Panc1 (cell line): ENCODE results near the gene DNAJC18.

Source experiments
- POLR2AphosphoS5 ChIP-seq: IDR thresholded peaks from 2 replicates; pipeline ENCODE4 v1.6.1; 2012; ENCODE audit warnings: mild to moderate bottlenecking, low read depth, low read length, moderate library complexity
- SIN3A ChIP-seq: IDR thresholded peaks from 2 replicates; pipeline ENCODE4 v1.6.1; 2012; ENCODE audit warnings: low read depth, mild to moderate bottlenecking, low read length, moderate library complexity, borderline replicate concordance; ENCODE audit not compliant: insufficient read depth
- TCF7L2 ChIP-seq: IDR thresholded peaks from 2 replicates; pipeline ENCODE4 v1.6.1; 2011; ENCODE audit warnings: mild to moderate bottlenecking, low read depth, low read length, inconsistent platforms
- TF ChIP-seq, protein P1 (sequence below): fragments of 450-650 bp; IDR thresholded peaks from 2 replicates; pipeline ENCODE4 v1.5.1; 2017; ENCODE audit warnings: mild to moderate bottlenecking
- TF ChIP-seq, protein P2 (sequence below), 2 experiments: IDR thresholded peaks; 2 replicates each; pipeline ENCODE4 v1.6.1; 2011 to 2012; ENCODE audit warnings: low read depth in 2 of 2, control low read depth in 1 of 2, low read length in 1 of 2, mild to moderate bottlenecking in 1 of 2, moderate library complexity in 1 of 2; ENCODE audit not compliant: insufficient read depth in 1 of 2

DNA sequence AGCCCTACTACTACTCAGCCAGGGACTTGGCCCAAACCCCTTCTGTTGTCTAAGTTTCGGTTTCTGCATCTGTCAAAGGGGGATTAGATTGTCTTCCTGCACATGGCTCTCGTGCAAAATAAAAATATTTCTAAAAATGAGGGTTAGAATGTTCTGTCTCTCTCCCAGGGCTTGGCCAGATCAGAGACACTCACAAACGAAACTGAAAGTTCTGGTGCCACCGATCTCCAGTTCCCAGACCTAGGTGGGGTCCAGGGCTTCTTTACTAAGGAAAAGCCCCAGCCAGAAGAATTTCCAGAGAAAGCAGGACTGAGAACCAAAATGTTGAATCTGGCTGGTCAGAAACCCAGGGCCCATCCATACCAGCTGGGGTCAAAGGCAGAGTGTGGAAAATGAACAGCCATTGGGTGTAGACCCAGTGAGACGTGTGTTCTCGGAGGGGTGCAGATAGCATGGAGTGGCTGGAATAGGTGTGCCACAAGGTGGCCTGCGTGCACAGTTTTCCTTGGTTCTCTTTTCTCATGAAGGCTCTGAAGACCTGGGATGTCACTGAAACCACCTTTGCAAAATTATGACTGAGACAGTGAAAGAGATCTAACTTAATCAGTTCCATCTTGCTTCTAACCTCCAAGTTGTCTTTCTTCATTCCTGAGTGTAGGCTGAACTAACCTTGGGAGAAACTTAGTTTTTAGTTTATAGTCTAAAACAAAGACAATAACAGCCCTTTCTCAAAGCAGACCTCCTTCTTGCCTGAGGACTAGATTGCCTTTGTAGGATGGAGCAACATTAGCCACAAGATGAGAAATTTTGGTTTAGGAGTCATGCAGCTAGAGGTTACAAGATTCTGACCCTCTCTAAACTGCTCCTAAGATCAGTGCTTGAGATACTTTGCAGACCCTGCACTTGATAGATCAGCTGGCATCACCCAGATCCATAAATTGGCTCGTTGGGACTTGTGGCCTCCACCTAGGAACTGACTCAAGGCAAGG is 54.0 kb downstream of the DNAJC18 start:
- TF ChIP-seq, protein P1, sequence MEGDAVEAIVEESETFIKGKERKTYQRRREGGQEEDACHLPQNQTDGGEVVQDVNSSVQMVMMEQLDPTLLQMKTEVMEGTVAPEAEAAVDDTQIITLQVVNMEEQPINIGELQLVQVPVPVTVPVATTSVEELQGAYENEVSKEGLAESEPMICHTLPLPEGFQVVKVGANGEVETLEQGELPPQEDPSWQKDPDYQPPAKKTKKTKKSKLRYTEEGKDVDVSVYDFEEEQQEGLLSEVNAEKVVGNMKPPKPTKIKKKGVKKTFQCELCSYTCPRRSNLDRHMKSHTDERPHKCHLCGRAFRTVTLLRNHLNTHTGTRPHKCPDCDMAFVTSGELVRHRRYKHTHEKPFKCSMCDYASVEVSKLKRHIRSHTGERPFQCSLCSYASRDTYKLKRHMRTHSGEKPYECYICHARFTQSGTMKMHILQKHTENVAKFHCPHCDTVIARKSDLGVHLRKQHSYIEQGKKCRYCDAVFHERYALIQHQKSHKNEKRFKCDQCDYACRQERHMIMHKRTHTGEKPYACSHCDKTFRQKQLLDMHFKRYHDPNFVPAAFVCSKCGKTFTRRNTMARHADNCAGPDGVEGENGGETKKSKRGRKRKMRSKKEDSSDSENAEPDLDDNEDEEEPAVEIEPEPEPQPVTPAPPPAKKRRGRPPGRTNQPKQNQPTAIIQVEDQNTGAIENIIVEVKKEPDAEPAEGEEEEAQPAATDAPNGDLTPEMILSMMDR, result no peak
- TF ChIP-seq, protein P2, sequence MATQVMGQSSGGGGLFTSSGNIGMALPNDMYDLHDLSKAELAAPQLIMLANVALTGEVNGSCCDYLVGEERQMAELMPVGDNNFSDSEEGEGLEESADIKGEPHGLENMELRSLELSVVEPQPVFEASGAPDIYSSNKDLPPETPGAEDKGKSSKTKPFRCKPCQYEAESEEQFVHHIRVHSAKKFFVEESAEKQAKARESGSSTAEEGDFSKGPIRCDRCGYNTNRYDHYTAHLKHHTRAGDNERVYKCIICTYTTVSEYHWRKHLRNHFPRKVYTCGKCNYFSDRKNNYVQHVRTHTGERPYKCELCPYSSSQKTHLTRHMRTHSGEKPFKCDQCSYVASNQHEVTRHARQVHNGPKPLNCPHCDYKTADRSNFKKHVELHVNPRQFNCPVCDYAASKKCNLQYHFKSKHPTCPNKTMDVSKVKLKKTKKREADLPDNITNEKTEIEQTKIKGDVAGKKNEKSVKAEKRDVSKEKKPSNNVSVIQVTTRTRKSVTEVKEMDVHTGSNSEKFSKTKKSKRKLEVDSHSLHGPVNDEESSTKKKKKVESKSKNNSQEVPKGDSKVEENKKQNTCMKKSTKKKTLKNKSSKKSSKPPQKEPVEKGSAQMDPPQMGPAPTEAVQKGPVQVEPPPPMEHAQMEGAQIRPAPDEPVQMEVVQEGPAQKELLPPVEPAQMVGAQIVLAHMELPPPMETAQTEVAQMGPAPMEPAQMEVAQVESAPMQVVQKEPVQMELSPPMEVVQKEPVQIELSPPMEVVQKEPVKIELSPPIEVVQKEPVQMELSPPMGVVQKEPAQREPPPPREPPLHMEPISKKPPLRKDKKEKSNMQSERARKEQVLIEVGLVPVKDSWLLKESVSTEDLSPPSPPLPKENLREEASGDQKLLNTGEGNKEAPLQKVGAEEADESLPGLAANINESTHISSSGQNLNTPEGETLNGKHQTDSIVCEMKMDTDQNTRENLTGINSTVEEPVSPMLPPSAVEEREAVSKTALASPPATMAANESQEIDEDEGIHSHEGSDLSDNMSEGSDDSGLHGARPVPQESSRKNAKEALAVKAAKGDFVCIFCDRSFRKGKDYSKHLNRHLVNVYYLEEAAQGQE (IDR thresholded peaks at IDR 0.05; ENCODE audit: insufficient read depth in 1 of 2, low read depth in 2 of 2, low read length in 1 of 2), result no peak
- no peak for TF ChIP-seq POLR2AphosphoS5
- TF ChIP-seq TCF7L2, result no peak
- TF ChIP-seq SIN3A, result no peak
